Measurements from ENCODE around the gene TNIK. TPM values are rescaled to one million over a fixed set of nuclear protein-coding genes. Genes with fewer than 3 reads are reported as not detected.
"Not testable (repeated sequence)": the region's sequence is repeated elsewhere in the genome, so short reads cannot be mapped to it uniquely, and the experiment has no call there.

Gene TNIK
- total RNA-seq, 2 experiments from 2014 or later = 32.1 to 39.2 TPM

DNA sequence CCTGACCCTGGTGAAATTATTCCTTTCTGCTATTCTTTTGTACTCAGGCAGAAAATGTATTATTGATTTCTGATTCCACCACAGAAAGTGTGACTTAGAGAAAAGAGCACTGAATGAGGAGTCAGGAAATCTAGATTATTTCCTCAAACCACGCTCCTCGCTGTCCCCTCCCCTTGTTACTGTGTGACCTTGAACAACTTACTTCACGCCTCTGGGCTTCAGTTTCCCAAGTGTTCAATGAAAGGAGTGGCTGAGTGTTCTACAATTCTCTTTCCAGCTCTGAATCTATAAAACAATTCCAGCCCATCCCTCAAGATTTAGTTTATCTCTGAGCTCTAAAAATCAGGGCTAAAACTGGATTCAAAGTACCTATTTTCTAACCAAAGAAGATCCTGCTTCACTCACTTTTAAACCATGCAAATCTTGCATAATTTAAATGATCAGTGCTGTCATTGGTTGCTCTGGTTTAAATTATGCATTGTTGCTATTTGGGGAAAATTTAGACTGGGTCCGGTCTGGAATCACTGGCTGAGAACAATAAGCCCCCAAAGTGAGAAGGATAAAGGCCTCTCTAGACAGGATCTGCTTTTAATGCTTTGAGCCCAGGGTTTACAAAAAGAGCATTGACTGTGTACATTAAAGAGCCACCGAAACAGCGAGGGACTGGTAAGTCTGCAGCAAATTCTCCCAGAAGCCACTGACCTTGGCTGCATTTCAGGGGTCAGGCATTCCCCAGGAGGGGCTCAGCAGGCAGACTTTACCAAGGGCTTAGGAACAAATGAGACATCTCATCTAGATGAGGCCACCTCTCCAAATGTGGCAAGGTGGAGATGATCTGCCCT, 3.2 kb downstream of the TNIK start:
- DNase-seq = no peak
- Mint-ChIP-seq H3K4me3 (peak overlapping the region; percentile 84), H3K4me1 (ENCODE audit: low read depth) (peaks cover 32% of the 10 kb centered on the region), H3K27ac (peak overlapping the region; percentile 84), H3K27me3 (ENCODE audit: low read depth) (no peaks in the 10 kb centered on the region), H3K9me3 (ENCODE audit: insufficient read depth) (no peaks in the 10 kb centered on the region), H3K36me3 (ENCODE audit: low read depth) (no peaks in the 10 kb centered on the region)
- CTCF ChIA-PET = interaction anchor here (1.4 to 2.0 kb wide), 2 partner anchors 105 to 109 kb away, joined by 3 to 6 read pairs; no protein-coding TSS in a partner anchor
- ATAC-seq = no peak
- POLR2A ChIA-PET = interaction anchor here (2.0 kb wide), 1 partner anchor 14 kb away, joined by 4 read pairs; no protein-coding TSS in a partner anchor

DNA sequence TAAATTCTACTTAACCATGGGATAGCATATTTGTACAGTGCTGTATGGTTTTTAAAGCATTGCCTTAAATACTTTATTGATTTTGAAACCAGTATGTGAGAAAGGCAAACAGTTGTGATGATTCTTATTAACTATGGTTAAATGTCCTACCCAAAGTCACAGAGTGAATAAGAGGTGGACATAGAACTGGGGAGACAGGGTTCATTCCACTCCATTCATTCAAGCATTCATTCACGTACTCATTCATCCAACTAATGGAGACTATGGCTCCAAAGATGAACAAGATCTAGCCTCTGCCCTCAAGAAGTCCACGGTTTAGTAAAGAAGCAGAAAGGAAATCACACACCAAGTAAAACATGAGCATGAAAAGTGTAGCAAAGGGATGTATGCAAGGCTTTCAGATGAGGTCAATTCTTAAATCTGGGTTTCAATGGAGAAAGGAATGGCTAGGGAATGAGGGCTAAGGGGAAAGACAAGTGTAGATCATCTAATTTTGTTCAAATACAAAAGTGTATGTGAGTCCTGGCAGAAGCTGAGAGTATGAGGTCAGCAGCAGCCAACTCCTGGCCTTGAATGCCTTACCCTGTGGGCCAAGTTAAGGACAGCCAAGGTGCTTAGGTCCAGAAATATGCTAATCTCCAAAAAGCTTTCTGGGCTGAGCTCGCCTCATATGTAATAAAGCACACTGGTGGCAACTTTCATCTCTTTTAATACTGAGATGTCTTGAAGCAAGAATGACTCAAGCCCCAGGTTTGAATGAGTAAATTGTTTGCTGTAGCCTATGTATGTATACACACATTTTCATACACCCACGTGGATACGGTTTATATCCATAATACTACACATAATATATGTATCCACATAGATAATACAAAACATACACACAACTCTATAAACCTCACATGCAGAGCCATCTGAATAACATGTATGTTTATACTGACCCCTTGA, 4.3 kb downstream of the TNIK start:
- H3K9me3 Mint-ChIP-seq (ENCODE audit: insufficient read depth) = no peaks in the 10 kb centered on the region
- DNase-seq (no peak), ATAC-seq (no peak)
- no peaks in the 10 kb centered on the region for H3K27me3 Mint-ChIP-seq (ENCODE audit: low read depth)
- H3K36me3 Mint-ChIP-seq (ENCODE audit: low read depth) = peaks cover 2% of the 10 kb centered on the region
- POLR2A ChIA-PET = interaction anchor here (2.0 kb wide), 1 partner anchor 13 kb away, joined by 4 read pairs; no protein-coding TSS in a partner anchor
- H3K27ac Mint-ChIP-seq = no peak overlapping the region
- H3K4me1 Mint-ChIP-seq (ENCODE audit: low read depth) = peaks cover 27% of the 10 kb centered on the region
- peak overlapping the region; percentile 84 for H3K4me3 Mint-ChIP-seq
- CTCF ChIA-PET = interaction anchor here (1.4 to 2.0 kb wide), 2 partner anchors 106 to 110 kb away, joined by 3 to 6 read pairs; no protein-coding TSS in a partner anchor

DNA sequence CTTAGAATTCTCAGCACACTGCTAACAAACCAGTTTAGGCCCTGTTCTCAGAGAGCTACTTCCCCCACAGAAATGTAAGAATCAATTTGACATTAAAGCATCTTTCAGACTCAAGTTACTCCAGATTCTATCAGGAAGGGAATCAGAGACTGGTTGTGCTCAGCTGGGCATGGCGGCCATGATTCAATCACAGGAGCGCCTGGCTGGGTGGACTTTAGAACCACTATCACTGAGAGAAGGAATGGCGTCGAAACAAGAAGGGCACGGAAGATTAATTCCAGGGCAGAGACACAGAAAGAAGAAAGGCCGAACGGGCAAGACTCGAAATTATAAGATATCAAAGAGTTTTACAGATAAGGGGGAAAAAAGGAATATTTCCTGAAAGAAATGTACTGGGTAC, 6.2 kb downstream of the TNIK start:
- POLR2A ChIA-PET = no interaction called here
- DNase-seq (no peak), ATAC-seq (no peak)
- Mint-ChIP-seq H3K27ac (no peak overlapping the region), H3K36me3 (ENCODE audit: low read depth) (peaks cover 6% of the 10 kb centered on the region), H3K9me3 (ENCODE audit: insufficient read depth) (no peaks in the 10 kb centered on the region), H3K4me3 (no peak overlapping the region), H3K4me1 (ENCODE audit: low read depth) (peaks cover 27% of the 10 kb centered on the region), H3K27me3 (ENCODE audit: low read depth) (no peaks in the 10 kb centered on the region)
- CTCF ChIA-PET = interaction anchor here (0.9 to 1.2 kb wide), 2 partner anchors 41 to 111 kb away, joined by 3 to 4 read pairs; no protein-coding TSS in a partner anchor

DNA sequence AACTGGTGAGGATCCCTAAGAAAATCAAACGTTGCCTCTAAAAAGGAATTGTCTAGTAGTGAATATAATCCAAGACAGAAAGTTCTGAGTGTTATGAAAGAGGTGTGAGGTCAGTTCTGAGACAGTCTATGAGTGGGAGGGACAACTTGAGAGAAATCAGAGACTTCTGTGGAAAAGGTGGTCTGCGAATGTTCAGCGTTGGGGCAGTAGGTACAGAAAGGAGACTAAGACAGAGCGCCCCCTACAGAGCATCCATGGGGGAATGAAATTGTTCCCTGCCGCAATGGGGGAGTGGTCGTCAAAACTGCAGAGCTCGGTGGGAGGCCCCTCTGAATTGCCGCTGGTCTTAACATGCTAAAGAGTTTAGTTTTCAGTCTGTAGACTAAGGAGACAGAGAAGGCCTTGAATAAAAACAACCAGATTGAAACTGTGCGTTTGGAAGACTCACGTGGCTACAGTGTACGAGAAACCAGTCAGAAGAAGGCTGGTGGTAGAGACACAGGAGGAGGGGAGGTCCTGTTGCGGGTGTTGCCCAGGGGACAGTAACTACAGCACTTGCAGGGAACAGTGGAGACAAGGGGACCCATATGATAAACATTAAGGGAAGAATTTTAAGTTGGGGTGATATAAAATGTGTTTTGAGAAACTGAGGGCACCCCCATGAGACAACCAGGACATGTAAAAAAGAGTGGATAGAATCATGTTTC, 6.9 kb downstream of the TNIK start:
- ChIA-PET POLR2A (no interaction called here), CTCF (interaction anchor here (0.9 to 1.2 kb wide), 2 partner anchors 41 to 112 kb away, joined by 3 to 4 read pairs; no protein-coding TSS in a partner anchor)
- DNase-seq = no peak
- ATAC-seq = no peak
- Mint-ChIP-seq H3K27ac (no peak overlapping the region), H3K36me3 (ENCODE audit: low read depth) (peaks cover 9% of the 10 kb centered on the region), H3K4me1 (ENCODE audit: low read depth) (peaks cover 27% of the 10 kb centered on the region), H3K9me3 (ENCODE audit: insufficient read depth) (no peaks in the 10 kb centered on the region), H3K27me3 (ENCODE audit: low read depth) (no peaks in the 10 kb centered on the region), H3K4me3 (no peak overlapping the region)

DNA sequence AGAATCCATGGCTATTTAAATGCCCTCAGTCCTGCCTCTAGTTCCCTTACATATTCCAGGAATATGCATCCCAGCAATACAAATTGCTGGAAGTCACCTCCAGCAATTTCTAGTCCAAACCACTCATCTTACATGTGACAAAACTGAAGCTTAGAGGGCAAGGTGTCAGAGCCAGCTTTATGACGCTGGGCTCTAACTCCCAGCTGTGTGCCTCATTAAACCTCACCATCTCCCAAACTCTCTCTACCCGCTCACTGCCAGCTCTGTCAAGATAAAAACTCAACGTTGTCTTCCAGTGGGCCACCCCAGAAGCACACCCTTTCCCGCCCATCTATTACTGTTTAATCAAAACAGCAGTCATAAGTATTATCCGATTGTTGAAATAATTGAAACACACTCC, 7.9 kb downstream of the TNIK start:
- no peaks in the 10 kb centered on the region for H3K27me3 Mint-ChIP-seq (ENCODE audit: low read depth)
- no peak for ATAC-seq
- H3K27ac Mint-ChIP-seq = no peak overlapping the region
- H3K36me3 Mint-ChIP-seq (ENCODE audit: low read depth) = peaks cover 9% of the 10 kb centered on the region
- ChIA-PET POLR2A (interaction anchor here (0.5 kb wide), 1 partner anchor 644 kb away, joined by 3 read pairs; no protein-coding TSS in a partner anchor), CTCF (interaction anchor here (0.8 to 1.6 kb wide), 4 partner anchors 20 to 289 kb away, joined by 3 to 4 read pairs (median 3); no protein-coding TSS in a partner anchor)
- no peak overlapping the region for H3K4me3 Mint-ChIP-seq
- no peaks in the 10 kb centered on the region for H3K9me3 Mint-ChIP-seq (ENCODE audit: insufficient read depth)
- DNase-seq = no peak
- peaks cover 22% of the 10 kb centered on the region for H3K4me1 Mint-ChIP-seq (ENCODE audit: low read depth)

DNA sequence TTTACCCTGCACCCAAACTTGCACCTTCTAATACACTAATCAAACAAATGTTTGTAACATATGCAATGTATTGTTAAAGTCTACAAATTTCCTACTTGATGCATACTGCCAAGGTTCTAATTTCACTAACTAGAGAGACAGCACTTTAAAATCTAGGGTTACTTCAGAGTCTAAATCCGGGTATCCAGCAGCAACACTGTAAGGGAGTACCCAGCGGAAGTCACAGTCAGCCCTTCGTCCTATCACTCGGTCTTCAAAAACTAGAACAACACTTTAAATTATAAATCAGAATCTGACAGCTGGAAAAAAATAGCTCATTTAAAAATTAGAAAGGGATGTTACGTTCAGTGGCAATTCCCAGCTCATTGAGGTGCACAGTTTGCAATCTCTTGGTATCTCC, 8.3 kb downstream of the TNIK start:
- DNase-seq (no peak), ATAC-seq (no peak)
- CTCF ChIA-PET = interaction anchor here (0.6 to 1.6 kb wide), 6 partner anchors 21 to 288 kb away, joined by 3 to 4 read pairs (median 3); no protein-coding TSS in a partner anchor
- peaks cover 18% of the 10 kb centered on the region for H3K4me1 Mint-ChIP-seq (ENCODE audit: low read depth)
- no peaks in the 10 kb centered on the region for H3K9me3 Mint-ChIP-seq (ENCODE audit: insufficient read depth)
- POLR2A ChIA-PET = interaction anchor here (0.5 kb wide), 1 partner anchor 644 kb away, joined by 3 read pairs; no protein-coding TSS in a partner anchor
- H3K27ac Mint-ChIP-seq = no peak overlapping the region
- H3K36me3 Mint-ChIP-seq (ENCODE audit: low read depth) = peaks cover 9% of the 10 kb centered on the region
- H3K4me3 Mint-ChIP-seq = no peak overlapping the region
- no peaks in the 10 kb centered on the region for H3K27me3 Mint-ChIP-seq (ENCODE audit: low read depth)

DNA sequence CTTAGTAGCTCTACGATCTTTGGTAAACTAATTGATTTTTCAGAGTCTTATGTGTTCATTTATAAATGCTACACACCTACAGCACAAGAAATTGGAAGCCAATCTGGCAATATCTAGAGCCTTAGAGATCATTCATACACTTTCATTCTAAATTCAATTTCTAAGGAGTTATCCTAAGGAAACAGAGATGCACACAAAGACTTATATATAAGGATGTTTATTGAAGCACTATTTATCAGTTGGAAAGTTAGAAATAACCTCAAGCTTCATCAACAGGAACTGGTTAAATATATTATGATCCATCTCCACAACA, 12.7 kb downstream of the TNIK start:
- H3K27me3 Mint-ChIP-seq (ENCODE audit: low read depth); POLR2A ChIA-PET; H3K27ac Mint-ChIP-seq; DNase-seq; H3K4me3 Mint-ChIP-seq; CTCF ChIA-PET; ATAC-seq; H3K9me3 Mint-ChIP-seq (ENCODE audit: insufficient read depth): not testable (repeated sequence)
- H3K36me3 Mint-ChIP-seq (ENCODE audit: low read depth) = peaks cover 19% of the 10 kb centered on the region
- H3K4me1 Mint-ChIP-seq (ENCODE audit: low read depth) = peaks cover 21% of the 10 kb centered on the region

DNA sequence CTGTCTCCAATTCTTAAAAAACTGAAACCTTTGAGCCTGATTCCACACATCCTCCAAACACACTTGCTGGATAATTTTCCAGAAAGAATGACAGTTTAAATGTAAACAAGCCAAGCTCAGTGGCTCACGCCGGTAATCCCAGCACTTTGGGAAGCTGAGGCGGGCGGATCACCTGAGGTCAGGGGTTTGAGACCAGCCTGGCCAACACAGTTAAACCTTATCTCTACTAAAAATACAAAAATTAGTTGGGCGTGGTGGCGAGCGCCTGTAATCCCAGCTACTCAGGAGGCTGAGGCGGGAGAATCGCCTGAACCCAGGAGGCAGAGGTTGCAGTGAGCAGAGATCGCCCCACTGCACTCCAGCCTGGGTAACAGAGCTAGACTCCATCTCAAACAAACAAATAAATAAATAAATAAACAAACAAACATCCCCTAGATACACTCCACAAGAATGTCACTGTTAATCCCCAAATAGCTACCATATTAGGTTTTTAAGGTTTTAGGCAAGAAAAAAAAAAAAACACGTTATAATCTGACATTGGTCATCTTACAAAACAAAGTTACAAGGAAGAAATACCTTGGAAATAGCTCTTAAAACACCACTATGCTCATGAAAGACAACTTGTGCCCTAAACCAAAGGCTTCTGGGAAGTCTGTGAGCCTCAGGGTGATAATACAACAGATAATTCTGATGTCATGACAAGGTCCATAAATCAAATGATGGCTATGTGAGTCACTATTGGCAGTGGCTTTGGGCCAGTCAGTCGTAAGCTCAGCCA, 13.2 kb downstream of the TNIK start:
- peaks cover 19% of the 10 kb centered on the region for H3K36me3 Mint-ChIP-seq (ENCODE audit: low read depth)
- H3K4me3 Mint-ChIP-seq = no peak overlapping the region
- CTCF ChIA-PET = interaction anchor here (0.7 to 1.4 kb wide), 3 partner anchors 10 to 128 kb away, joined by 3 to 4 read pairs (median 3); no protein-coding TSS in a partner anchor
- no peaks in the 10 kb centered on the region for H3K27me3 Mint-ChIP-seq (ENCODE audit: low read depth)
- no peak for DNase-seq
- POLR2A ChIA-PET = no interaction called here
- H3K27ac Mint-ChIP-seq = no peak overlapping the region
- no peak for ATAC-seq
- no peaks in the 10 kb centered on the region for H3K9me3 Mint-ChIP-seq (ENCODE audit: insufficient read depth)
- peaks cover 21% of the 10 kb centered on the region for H3K4me1 Mint-ChIP-seq (ENCODE audit: low read depth)

DNA sequence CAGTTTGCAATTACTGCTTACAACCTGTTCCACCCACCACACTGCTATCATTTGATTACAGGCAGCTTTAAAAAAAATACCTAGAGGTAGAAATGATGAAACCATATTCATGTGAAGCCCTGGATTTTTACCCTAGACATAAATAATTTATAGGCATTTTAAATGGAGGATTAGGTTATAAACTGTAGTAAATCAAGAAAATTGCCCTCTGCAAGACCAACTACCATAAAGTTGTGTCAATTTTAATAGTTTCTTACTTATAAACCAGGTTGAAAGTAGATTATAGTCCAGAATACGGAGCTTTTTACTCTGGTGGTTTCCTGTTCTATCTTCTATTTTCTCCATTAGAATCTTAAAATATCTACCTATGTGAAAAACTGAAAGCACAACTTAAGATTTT, 13.9 kb downstream of the TNIK start:
- POLR2A ChIA-PET = no interaction called here
- DNase-seq (no peak), ATAC-seq (no peak)
- CTCF ChIA-PET = interaction anchor here (0.8 to 1.4 kb wide), 3 partner anchors 9 to 258 kb away, joined by 3 to 4 read pairs (median 3); no protein-coding TSS in a partner anchor
- Mint-ChIP-seq H3K4me1 (ENCODE audit: low read depth) (peaks cover 24% of the 10 kb centered on the region), H3K9me3 (ENCODE audit: insufficient read depth) (no peaks in the 10 kb centered on the region), H3K27me3 (ENCODE audit: low read depth) (no peaks in the 10 kb centered on the region), H3K4me3 (no peak overlapping the region), H3K27ac (no peak overlapping the region), H3K36me3 (ENCODE audit: low read depth) (peaks cover 21% of the 10 kb centered on the region)

DNA sequence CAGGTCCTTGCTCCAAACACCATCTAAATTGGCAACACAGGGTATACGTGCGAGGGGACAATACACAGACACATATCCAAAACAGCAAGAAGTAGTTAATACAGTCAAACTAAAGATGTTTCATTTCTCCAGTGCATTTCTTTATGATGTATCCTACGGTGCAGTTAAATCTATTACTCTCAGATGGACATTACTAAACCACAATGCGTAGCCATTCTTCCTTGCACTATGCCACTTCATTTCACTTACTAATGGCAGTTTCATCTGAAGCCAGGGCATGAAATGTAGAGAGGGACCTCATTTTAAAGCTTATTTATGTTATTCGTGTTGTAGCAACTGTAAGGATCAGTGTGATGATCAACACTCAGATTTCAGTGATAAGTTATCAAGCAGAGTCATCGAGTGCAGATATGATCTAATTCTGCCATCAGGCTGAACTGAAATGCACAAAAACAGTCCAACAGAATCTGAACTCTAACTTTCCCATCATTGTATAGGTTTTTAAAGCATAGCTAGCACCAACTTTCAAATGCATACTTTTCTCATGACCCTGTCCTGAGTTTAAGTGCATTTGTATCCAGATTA, 14.5 kb downstream of the TNIK start:
- ATAC-seq (no peak), DNase-seq (no peak)
- no peaks in the 10 kb centered on the region for H3K27me3 Mint-ChIP-seq (ENCODE audit: low read depth)
- POLR2A ChIA-PET = no interaction called here
- no peak overlapping the region for H3K27ac Mint-ChIP-seq
- H3K4me1 Mint-ChIP-seq (ENCODE audit: low read depth) = peaks cover 21% of the 10 kb centered on the region
- H3K36me3 Mint-ChIP-seq (ENCODE audit: low read depth) = peaks cover 20% of the 10 kb centered on the region
- CTCF ChIA-PET = interaction anchor here (0.8 to 1.4 kb wide), 2 partner anchors 9 to 257 kb away, joined by 3 to 4 read pairs; no protein-coding TSS in a partner anchor
- H3K9me3 Mint-ChIP-seq (ENCODE audit: insufficient read depth) = no peaks in the 10 kb centered on the region
- no peak overlapping the region for H3K4me3 Mint-ChIP-seq
